ENCODE results near the gene VAV3. TPM values are rescaled to one million over a fixed set of nuclear protein-coding genes. Genes with fewer than 3 reads are reported as not detected.

The VAV3 gene
- total RNA-seq, 1 donor from 2014 or later, result 2.5 TPM

DNA sequence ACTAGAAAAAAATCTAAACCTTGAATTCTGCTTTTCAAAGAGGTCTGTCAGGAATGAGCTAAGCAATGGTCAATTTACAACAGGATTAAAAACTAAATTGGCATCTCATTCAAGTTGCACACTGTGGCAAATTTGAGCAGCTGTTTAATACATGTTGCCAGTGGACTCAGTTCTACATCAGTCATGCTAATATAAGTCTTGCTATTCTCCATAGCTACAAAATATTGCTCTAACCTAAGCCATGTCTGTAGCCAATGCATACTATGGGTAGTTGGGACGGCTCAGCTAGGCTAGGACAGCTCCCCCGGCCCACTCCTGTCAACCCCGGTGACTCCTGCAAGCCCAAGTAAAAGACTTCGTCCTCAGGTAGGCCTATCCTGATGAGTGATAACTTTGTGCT, 10.9 kb upstream of the VAV3 start:
- intact Hi-C loops (cut with micrococcal nuclease), result no loop called here

DNA sequence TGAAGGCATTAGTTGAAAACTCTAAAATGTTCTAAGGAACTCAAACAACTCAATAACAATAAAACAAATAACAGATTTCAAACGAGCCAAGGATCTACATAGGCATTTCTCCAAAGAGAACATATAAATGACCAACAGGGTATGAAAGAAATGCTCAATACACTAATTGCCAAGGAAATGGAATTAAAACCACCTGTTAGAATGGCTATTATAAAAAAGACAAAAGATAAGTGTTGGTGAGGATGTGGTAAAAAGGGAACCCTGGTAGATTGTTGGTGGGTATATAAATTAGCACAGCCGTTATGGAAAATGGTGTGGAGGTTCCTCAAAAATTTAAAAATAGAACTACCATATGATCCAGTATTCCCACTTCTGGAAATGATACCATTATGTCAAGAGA, 9.1 kb upstream of the VAV3 start:
- intact Hi-C loops (cut with micrococcal nuclease), result no loop called here

GRCh38 chr1:107972391-107973180, 7.6 kb upstream of the VAV3 start:
- intact Hi-C loops (cut with micrococcal nuclease), result no loop called here

GRCh38 chr1:107966550-107966949, 1.6 kb upstream of the VAV3 start:
- intact Hi-C loops (cut with micrococcal nuclease), result loop anchor here (5.0 to 10.0 kb wide), 4 partner anchors 158 to 678 kb away; partner anchors contain the start of gene SLC25A24

DNA sequence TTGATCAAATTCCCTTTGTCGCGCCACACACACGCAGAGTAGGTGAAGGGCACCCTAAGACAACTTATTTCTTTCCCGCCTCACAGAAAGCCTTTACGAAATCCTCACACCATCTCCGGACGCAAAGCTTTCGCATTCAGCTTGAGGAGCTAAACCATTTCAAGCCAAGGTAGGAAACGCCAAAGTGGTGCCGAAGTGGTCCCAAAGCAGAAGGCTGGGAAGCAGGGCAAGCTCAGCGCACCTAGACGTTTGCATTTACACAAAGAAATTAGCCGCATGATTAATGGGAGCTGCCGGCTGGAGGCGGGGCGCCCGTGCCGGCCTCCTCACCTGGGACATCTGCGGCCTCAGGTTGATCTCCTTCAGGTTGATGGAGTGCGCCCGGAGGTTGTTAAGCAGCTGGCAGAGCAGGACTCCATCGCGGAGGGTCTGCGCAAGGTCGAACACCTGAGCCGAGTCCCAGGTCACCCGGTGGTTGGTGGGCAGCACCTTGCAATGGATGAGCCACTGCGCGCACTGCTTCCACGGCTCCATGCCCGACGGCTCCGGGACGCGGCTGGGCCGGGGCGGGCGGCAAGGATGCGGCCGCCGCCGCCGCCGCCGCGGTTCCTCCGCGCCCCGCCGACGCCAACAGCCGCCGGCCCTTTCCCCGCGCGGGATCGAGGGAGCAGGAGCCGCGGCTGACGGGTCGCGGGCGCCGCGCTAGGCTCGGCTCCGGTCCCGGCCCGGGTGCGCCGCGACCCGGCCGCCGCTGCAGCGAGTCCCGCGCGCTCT, 457 bp downstream of the VAV3 start:
- intact Hi-C loops (cut with micrococcal nuclease), result loop anchor here (2.0 to 10.0 kb wide), 6 partner anchors 30 to 680 kb away; partner anchors contain the start of gene SLC25A24

GRCh38 chr1:107963601-107964335, 1.2 kb downstream of the VAV3 start:
- intact Hi-C loops (cut with micrococcal nuclease), result loop anchor here (1.0 to 10.0 kb wide), 6 partner anchors 29 to 681 kb away; partner anchors contain the start of gene SLC25A24

DNA sequence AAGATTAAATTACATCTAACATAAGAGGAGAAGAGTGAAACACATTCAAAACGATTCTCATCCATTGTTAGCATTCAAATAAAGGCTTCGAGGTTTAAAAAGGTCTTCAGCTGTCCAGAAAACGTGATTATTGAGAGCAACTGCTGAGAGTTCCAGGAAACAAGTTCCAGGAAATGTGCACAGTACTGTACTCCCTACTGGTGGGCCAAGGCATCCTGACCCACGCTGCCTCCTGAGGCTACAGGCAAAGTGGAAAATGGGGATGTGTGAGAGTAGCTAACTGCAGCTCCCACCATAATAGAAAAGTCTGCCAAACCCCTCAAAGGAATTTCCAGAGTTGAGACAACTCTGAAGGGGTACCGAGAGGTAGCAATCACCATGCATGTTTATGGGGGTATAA, 2.0 kb downstream of the VAV3 start:
- intact Hi-C loops (cut with micrococcal nuclease), result loop anchor here (1.0 to 10.0 kb wide), 4 partner anchors 162 to 682 kb away; partner anchors contain the start of gene SLC25A24

DNA sequence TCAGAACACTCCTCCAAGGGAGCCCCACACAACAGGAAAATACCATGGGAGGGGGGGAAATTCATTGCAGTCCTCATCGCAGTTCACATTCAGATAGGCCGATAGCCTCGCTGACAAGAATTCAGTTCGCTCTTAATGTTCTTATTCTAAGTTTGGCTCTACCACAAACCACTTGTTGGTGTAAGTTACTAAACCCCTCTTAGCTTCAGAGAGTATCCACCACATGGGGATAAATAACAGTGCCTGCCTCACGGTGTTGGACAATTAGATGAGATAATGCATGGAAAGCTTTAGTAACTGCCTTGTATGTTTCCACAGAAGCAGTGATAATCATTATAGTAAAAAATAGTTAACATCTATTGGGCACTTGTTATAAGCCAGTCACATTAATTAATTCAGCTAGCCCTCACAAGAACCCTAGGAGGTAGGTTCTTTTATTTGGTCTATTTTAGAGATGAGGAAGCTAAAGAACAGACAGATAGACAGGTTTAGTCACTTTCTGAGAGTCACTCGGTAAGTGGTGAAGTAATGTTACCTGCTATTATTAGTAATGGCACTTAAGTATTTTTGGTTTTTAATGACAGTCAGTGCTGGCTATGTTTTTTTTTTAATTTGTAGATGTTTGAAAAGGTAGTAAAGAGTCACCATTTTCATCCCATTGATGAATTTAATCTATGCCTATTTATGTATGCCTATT, 10.1 kb downstream of the VAV3 start:
- intact Hi-C loops (cut with micrococcal nuclease), result no loop called here

- intact Hi-C loops (cut with micrococcal nuclease), result no loop called here
These were observed 10.9 kb downstream of the VAV3 start for GRCh38 chr1:107954126-107954525.

GRCh38 chr1:107953556-107953955, 11.4 kb downstream of the VAV3 start:
- intact Hi-C loops (cut with micrococcal nuclease), result no loop called here

- intact Hi-C loops (cut with micrococcal nuclease), result no loop called here
These were observed 12.0 kb downstream of the VAV3 start for GRCh38 chr1:107952989-107953388.

DNA sequence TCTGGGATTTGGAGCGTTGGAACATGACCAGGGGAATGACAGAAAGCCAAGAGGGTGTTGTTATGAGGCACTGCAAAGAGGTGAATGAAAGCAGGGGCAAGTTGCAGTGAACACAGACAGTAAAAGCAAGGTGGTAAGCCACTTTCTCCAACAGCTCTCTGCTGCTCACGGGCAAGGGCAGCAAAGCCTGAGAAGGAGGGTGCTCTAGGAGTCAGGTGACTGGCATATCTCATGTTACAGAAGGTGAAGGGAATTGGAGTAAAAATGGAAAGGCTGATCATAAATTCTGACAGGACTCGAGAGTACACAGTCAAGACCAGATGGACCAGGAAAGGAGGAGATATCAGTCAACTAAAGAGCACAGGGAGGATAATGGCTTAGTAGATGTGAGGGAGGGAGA, 14.5 kb downstream of the VAV3 start:
- intact Hi-C loops (cut with micrococcal nuclease), result no loop called here

DNA sequence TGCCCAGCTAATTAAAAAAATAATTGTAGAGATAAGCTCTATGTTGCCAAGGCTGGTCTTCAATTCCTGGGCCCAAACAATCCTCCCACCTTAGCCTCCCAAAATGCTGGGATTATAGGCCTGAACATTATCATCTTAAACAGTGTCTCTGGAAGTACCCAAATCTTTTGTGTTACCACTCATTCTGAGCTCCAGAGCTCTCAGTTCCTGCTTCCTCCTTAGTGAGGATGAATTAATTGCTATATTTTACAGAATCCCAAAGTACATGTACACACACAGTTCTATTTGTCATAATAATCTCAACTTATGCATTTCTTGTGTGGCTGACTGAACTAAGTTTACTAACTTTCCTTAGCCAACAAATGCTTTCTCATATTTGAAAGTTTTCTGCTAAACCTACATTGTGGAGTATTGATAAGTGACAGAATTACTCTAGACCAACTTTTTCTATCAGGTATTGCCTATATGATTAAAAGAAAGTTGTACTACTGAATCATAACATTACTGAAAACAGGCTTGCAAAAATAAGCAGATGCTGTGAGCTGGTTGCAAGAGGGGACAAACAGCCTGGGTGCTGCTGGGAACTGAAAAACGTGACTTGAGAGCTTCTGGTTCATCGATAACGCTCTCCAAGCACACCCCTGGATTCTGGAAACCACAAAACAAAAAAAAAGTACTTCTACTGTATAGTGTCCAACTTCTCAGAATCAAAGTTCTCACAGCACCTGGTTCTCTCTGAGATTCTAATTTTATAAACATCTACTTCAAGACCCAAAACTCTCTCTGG, 15.3 kb downstream of the VAV3 start:
- intact Hi-C loops (cut with micrococcal nuclease), result no loop called here

GRCh38 chr1:107946794-107947193, 18.2 kb downstream of the VAV3 start:
- intact Hi-C loops (cut with micrococcal nuclease), result no loop called here

DNA sequence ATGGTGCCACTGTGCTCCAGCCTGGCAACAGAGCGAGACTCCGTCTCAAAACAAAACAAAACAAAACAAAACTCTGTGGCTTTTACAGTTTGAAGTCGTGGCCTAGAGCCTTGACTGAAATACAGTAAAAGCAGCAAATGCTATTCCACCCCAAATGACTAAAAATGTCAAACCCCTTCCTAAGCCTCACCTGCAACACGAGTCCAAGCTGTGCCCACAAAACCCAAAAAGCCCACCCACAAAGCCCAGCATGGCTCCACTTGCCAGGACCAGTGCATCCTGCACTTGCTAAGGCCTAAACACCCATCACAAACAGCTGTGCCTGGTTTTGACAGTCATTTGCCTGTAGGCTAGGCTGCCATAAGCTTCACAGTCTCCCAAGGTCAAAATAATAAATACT, 21.3 kb downstream of the VAV3 start:
- intact Hi-C loops (cut with micrococcal nuclease), result no loop called here

- intact Hi-C loops (cut with micrococcal nuclease), result no loop called here
These were observed 22.2 kb downstream of the VAV3 start for GRCh38 chr1:107942814-107943213.

- intact Hi-C loops (cut with micrococcal nuclease), result no loop called here
These were observed 23.4 kb downstream of the VAV3 start for GRCh38 chr1:107941531-107941930.

GRCh38 chr1:107941123-107941522, 23.9 kb downstream of the VAV3 start:
- intact Hi-C loops (cut with micrococcal nuclease), result no loop called here

DNA sequence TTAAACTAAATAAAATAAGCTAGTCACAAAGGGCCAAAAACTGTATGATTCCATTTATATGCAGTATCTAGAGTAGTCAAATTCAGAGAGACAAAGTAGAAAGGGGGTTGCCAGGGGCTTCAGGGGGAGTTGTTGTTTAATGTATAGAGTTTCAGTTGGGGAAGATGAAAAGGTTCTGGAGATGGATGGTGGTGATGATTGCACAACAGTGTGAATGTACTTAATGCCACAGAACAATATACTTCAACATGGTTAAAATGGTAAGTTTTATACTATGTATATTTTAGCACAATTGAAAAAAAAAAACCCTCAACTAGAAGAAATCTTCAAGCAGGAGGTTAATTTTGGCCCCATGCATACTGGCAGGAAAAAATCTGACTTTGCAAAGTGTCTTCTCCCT, 24.3 kb downstream of the VAV3 start:
- intact Hi-C loops (cut with micrococcal nuclease), result no loop called here

GRCh38 chr1:107940017-107940577, 24.9 kb downstream of the VAV3 start:
- intact Hi-C loops (cut with micrococcal nuclease), result no loop called here
